ENCODE measurements around the gene SNRNP40.

The SNRNP40 gene

DNA sequence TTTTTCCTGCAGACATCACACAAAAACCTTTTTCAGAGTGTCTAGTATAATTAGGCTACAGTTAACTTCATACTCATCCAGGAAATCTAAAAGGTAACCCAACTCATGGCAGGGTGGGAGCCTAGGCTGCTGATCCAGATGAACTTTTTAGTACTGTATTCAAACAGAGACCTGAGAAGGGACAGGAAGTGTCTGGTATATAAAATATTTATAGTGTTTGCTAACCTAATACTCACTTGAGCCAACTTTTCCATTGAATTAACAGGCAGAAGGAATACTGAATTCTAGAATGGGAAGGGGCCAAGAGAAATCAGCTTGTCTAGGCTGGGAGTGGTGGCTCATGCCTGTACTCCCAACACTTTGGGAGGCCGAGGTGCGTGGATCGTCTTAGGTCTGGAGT, 34.7 kb downstream of the SNRNP40 start:
- TF ChIP-seq, protein P1, sequence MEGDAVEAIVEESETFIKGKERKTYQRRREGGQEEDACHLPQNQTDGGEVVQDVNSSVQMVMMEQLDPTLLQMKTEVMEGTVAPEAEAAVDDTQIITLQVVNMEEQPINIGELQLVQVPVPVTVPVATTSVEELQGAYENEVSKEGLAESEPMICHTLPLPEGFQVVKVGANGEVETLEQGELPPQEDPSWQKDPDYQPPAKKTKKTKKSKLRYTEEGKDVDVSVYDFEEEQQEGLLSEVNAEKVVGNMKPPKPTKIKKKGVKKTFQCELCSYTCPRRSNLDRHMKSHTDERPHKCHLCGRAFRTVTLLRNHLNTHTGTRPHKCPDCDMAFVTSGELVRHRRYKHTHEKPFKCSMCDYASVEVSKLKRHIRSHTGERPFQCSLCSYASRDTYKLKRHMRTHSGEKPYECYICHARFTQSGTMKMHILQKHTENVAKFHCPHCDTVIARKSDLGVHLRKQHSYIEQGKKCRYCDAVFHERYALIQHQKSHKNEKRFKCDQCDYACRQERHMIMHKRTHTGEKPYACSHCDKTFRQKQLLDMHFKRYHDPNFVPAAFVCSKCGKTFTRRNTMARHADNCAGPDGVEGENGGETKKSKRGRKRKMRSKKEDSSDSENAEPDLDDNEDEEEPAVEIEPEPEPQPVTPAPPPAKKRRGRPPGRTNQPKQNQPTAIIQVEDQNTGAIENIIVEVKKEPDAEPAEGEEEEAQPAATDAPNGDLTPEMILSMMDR (IDR thresholded peaks at IDR 0.05; ENCODE audit: low read depth, low read length, missing control alignments): no peak
- no peak overlapping the region for H3K4me3 ChIP-seq (replicated peaks; ENCODE audit: low read depth, low read length)
- no peak for DNase-seq (ENCODE audit: extremely low read depth, low read depth)

DNA sequence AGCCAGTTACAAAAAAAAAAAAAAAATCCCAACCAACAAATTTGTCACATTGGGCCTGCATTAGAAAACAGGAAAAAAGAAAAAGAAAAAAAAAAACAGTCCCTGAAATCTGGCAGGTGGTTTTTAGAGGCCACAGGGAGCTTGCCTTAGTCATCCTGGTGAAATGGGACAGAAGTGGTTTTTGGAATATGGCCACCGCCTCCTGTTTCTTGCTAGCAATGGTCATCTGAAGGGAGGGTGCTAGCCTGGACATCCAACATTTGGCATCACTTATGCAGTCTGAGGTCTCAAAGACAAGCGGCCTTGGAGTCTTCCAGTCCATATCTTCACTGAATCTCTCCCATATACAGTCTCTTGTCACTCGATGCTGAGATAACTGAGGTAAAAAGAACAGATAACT, 36.8 kb downstream of the SNRNP40 start:
- TF ChIP-seq, protein P1 (IDR thresholded peaks at IDR 0.05; ENCODE audit: low read depth, low read length, missing control alignments): no peak
- H3K4me3 ChIP-seq (replicated peaks; ENCODE audit: low read depth, low read length): no peak overlapping the region
- no peak for DNase-seq (ENCODE audit: extremely low read depth, low read depth)

DNA sequence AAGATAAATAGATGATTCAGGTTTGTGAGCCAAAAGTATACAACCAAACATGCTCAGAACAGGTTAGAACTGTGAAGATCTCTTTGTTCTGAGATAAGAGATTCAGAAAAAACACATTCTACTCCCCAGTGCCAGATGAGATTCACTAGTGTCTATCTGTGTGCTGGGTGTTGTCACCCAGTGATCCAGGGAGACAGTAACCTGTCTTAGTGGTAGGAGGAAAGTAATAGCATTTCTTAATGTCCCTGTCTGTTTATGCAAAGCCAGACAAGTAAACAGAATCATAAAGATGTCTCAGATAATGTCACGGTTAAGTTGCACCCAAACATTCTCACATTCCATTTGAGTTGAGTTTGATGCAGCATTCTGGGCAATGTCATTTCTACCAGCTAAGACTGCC, 38.0 kb downstream of the SNRNP40 start:
- TF ChIP-seq, protein P1 (IDR thresholded peaks at IDR 0.05; ENCODE audit: low read depth, low read length, missing control alignments): no peak
- no peak overlapping the region for H3K4me3 ChIP-seq (replicated peaks; ENCODE audit: low read depth, low read length)
- DNase-seq (ENCODE audit: extremely low read depth, low read depth): no peak

DNA sequence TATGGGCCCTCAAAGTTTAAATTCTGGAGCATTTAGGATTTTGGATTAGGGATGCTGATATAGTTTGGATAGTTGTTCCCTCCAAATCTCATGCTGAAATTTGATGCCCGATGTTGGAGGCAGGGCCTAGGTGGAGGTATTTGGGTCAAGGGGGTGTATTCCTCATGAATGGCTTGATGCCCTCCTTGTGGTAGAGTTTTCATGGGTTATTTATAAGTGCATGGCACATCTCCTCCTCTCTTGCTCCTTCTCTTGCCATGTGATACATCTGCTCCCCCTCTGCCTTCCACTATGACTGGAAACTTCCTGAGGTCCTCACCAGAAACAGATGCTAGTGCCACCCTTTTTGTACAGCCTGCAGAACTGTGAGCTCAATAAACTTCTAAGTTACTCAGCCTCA, 39.4 kb downstream of the SNRNP40 start:
- H3K4me3 ChIP-seq (replicated peaks; ENCODE audit: low read depth, low read length): no peak overlapping the region
- TF ChIP-seq, protein P1 (IDR thresholded peaks at IDR 0.05; ENCODE audit: low read depth, low read length, missing control alignments): no peak
- DNase-seq (ENCODE audit: extremely low read depth, low read depth): no peak

DNA sequence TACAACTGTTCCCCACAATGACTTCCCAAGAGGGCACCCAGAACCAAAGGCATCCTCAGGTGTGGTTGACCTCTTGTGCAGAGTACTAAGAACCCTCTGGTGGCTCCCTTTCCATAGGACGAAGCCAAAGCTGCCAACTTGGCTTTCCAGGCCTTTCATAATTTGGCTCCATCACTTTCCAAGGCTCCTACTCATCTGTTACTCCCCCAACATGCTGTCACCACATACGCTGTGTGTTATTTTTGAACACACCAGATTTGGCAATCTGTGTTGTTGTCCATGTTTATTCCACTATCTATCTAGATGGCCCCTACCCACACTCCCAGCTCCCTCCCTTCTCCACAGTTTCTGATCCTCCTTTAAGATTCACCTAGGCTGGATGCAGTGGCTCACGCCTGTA, 46.7 kb downstream of the SNRNP40 start:
- H3K4me3 ChIP-seq (replicated peaks; ENCODE audit: low read depth, low read length): no peak overlapping the region
- DNase-seq (ENCODE audit: extremely low read depth, low read depth): no peak
- TF ChIP-seq, protein P1 (IDR thresholded peaks at IDR 0.05; ENCODE audit: low read depth, low read length, missing control alignments): no peak

DNA sequence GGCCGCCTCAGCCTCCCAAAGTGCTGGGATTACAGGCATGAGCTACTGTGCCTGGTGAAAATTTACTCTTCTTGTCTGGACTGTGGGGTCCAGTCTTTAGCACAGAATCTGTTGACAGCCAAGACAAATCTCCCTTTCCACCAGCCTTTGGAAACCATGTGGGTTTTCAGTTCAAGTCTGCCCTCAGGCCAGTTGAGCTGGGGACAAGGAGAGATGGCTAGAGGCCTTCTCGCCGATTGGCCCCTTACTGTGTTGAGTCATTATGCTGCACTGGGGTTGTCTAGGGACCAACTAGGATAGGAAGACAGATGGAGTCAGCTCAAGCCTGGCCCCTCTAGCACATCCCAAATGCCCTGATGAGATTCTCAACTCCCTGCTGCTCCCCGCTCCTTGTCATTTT, 48.3 kb downstream of the SNRNP40 start:
- TF ChIP-seq, protein P1 (IDR thresholded peaks at IDR 0.05; ENCODE audit: low read depth, low read length, missing control alignments): no peak
- DNase-seq (ENCODE audit: extremely low read depth, low read depth): no peak
- H3K4me3 ChIP-seq (replicated peaks; ENCODE audit: low read depth, low read length): no peak overlapping the region

DNA sequence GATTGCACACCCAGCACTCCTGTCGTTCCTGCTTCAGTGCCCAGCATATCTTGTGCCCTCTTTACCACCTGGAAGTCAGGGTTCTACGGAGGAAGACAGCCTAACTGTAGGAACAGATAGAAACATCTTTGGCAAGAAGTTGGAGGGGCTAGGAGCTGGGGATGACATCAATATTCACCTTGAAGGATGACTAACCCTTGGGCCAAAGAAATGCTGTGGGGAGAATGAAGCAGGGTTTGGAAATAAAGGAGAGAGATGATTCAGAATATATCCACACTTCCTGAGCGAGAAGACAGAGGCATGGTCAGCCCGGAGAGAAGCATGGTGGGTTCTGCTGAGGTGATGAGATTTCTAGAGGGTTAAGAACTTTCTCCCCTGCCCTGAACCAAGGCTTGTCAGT, 52.3 kb downstream of the SNRNP40 start:
- TF ChIP-seq, protein P1 (IDR thresholded peaks at IDR 0.05; ENCODE audit: low read depth, low read length, missing control alignments): no peak
- no peak overlapping the region for H3K4me3 ChIP-seq (replicated peaks; ENCODE audit: low read depth, low read length)
- DNase-seq (ENCODE audit: extremely low read depth, low read depth): no peak
